GM21390 (cell line): Measurements from ENCODE around the gene GGT5.

Experiments used
- ATAC-seq: cut with Tn5 transposase; IDR thresholded peaks from one replicate; pipeline ENCODE4 v1.9.1; 2021; ENCODE audit not compliant: unreplicated experiment

GGT5 gene

GRCh38 chr22:24170188-24170587, 74.7 kb downstream of the GGT5 start:
- ATAC-seq = no peak
